PC-9 (cell line): ENCODE results near the gene SERPINB13.

Experiments
- EZH2 ChIP-seq: fragments of 200-600 bp; sonication (generic); IDR thresholded peaks from 2 replicates; pipeline ENCODE4 v1.8.0; 2017; ENCODE audit warnings: antibody characterized with exemption, low read depth
- TF ChIP-seq, protein P1 (sequence below): fragments of 200-600 bp; sonication (generic); conservative IDR thresholded peaks from 2 replicates; pipeline ENCODE4 v1.6.1; 2017; ENCODE audit warnings: mixed run types, antibody characterized with exemption, mild to moderate bottlenecking, moderate library complexity

- TF ChIP-seq, protein P1, sequence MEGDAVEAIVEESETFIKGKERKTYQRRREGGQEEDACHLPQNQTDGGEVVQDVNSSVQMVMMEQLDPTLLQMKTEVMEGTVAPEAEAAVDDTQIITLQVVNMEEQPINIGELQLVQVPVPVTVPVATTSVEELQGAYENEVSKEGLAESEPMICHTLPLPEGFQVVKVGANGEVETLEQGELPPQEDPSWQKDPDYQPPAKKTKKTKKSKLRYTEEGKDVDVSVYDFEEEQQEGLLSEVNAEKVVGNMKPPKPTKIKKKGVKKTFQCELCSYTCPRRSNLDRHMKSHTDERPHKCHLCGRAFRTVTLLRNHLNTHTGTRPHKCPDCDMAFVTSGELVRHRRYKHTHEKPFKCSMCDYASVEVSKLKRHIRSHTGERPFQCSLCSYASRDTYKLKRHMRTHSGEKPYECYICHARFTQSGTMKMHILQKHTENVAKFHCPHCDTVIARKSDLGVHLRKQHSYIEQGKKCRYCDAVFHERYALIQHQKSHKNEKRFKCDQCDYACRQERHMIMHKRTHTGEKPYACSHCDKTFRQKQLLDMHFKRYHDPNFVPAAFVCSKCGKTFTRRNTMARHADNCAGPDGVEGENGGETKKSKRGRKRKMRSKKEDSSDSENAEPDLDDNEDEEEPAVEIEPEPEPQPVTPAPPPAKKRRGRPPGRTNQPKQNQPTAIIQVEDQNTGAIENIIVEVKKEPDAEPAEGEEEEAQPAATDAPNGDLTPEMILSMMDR: no peak
- TF ChIP-seq EZH2: no peak
Measured at GRCh38 chr18:63637703-63638102, 50.6 kb downstream of the SERPINB13 start.
